GM21526 (cell line): Measurements from ENCODE around the gene FAXC.
"Not testable (repeated sequence)": the region's sequence is repeated elsewhere in the genome, so short reads cannot be mapped to it uniquely, and the experiment has no call there.

Source experiments
- ATAC-seq: cut with Tn5 transposase; IDR thresholded peaks from one replicate; pipeline ENCODE4 v1.9.1; 2021; ENCODE audit warnings: moderate library complexity; ENCODE audit not compliant: unreplicated experiment, low FRiP score

FAXC gene

DNA sequence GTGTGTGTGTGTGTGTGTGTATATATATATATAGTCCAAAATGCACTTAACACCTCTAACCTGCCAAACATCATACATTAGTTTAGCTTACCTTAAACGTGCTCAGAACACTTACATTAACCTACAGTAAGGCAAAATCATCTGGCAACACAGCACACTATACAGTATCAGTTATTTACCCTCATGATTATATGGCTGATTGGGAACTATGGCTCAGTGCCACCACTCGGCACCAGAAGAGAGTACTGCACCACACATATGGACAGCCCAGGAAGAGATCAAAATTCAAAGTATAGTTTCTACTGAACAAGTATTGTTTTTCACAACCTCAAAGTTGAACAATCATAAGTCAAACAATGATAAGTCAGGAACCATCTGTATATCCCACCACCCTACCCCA is 59.8 kb downstream of the FAXC start:
- no peak for ATAC-seq

DNA sequence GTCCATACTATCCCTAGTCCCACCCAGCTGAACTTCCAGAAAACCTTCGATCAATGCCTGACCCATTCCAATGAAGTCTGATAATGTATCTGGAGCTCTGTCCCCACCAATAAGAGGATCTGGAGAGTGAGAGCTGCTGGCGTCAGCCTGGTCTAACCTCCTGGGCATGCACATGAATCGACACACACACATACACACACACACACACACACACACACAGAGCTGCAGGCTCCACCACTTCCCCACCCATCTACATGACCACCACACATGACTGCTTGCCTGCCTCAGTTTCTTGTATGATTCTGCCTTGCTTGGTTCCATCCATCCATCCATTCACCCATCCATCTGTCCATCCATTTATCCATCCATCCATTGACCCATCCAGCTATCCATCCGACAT is 60.8 kb downstream of the FAXC start:
- no peak for ATAC-seq

DNA sequence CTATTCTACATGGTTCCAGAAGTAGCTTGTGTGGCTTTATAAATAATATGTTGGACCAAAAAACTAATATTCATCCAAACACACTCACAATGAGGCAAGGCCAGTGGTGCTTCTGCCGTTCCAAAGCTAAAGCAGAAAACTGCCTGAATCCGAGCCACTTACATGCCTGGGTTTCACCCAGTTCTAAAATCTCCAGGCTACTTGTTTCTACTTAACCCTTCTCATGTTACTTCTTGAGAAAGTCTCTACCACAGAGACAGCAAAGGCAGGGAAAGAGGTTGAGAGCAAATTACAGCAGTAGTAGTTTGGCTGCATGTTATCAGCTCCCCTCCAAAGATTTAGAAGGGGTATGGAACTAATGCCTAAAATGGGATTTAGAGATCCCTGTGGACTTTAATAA is 62.0 kb downstream of the FAXC start:
- no peak for ATAC-seq

DNA sequence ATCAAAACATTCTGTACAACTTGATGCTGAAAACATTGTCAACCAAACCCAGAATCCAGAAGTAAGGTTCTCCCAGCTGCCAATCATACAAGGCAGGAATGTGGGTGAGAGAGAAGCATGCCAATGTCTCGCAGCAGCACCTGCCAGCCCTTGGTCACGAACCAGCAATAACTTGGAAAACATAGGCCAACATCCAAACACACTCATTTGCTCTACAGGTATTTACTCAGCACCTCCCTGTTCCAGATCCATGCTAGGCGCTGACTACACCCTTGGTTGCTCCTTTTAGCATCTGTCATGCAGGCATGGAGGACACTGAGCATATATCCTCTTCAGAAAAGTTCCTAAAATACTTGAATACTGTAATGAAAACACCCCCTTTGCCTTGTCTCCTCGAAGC is 63.6 kb downstream of the FAXC start:
- no peak for ATAC-seq

DNA sequence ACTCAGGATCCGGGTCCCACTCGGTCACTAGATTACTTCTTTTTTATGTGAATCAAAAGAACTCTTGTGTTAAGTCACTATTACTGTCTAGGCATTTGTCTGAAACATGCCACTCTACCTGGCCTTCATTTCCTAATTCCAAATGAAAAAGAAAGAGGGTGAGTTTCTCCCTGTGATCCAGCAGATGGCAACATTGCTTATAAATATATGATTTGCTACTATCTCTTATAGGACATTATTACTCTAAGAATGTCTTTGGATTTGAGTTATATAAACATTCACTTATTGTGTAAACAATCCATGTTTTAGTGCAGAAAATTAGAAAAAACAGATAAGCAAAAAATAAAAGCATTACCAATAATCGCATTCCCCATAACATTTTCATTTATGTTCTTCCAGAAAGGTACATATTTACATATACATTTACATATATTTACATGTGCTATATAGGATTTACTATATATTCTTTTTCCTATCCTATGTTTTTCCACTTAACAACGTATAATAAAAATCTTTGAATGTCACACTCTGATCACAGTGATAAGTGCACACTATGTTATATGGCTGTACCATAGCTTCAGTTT is 66.9 kb downstream of the FAXC start:
- ATAC-seq, result no peak

DNA sequence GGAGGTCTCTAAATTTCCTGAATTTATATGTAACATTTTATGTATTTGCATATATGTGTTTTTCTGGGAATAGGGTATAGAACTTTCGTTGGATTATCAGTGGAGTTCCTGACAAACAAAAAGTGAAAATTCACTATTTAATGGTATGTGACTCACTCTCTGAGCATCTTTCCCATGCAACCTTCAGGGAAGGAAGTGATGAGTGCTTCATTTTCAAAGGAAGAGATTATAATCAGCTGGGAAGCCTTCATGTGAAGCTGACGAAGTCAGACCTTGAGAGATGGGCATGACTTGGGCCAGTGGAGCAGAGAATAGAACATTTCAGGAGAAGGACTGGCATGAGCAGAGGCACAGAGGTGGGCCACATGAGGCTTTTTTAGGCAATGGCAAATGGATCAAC is 72.7 kb downstream of the FAXC start:
- ATAC-seq, result no peak

DNA sequence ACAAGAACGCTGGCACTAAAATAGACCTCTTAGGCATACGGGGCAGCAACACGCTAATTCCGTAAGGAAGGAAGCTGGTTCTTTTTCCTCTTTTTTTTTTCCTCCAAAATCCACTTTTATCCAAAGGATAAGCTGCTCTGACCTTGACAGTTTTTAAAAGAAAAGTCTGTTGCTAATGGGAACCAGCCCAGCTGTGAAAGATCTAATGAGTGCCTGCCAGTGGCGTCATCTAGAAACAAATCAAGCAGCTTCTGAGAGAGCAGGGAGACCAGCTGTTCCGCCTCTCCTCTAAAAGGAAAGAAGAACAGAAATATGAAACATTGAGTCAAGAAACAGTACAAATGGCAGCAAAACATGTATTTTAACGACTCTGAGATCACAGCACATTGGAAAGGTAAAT is 78.6 kb downstream of the FAXC start:
- no peak for ATAC-seq

DNA sequence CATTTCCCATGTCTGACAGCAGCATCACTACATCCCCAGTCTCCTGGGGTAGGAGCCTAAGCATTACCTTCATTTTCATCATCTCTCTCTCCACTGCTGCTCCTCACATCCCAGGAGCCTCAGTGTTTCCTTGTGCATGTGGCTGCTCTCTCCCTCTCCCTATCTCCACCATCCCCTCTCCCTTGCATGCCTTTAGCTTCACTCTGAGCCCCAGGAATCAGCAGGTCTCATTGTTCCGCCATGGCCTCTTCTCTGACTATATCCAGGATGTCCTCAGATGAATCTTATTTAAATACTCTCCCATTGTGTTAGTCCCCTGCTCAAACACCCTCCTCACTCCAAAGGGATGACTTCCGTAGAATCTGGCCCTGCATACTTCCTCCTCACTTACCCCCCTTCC is 79.4 kb downstream of the FAXC start:
- ATAC-seq, result no peak

DNA sequence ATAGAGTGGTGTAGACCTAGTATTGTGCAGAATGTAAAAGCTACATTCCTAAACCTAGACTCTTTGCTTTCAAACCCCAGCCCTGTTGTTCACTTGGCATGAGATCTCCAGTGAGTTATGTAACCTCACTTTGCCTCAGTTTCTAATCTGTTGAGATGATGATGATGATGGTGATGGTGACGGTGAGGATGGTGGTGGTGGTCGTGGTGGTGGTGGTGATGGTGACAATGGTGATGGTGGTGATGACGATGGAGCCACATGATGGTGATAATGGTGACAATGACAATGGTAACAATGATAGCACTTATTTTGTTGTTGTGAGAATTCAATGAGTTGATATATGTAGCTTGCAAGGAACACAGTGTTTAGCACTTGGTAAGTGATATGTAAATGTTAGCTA is 80.3 kb downstream of the FAXC start:
- no peak for ATAC-seq

DNA sequence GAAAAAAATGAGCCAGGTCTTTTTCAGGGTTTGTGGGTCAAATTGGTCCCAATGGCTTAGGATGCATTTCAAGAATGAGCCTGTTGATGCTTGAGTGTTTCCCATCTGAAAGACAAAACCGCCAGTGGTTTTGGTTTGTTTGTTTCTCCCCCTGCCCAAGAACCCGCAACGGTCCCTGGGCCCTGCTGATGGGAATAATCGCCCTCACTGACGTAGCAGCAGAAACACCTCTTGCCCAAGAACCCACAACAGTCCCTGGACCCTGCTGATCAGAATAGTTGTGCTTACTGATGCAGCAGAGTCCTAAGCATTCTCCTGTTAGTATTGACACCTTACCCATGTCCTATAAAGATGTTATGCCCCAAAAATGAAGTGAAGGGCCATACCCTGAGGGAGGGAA is 82.5 kb downstream of the FAXC start:
- ATAC-seq, result not testable (repeated sequence)

DNA sequence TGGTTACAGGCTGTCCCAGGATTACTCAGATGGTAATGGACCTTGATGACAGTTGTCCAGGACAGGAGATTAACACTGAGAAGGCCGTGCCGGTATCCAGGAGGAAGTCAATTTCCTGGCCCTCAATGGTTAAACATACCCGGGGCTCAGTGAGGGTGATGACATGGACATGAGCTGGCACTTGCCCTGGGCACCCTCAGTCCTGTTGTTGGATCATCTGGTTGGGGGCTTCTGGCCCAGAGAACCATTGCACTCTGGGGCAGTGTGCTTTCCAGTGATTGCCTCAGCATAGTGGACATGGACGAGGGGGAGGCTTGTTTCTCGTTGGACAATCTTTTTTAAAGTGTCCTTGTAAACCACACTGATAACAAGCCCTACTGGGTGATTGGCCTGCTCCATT is 84.0 kb downstream of the FAXC start:
- ATAC-seq, result not testable (repeated sequence)

DNA sequence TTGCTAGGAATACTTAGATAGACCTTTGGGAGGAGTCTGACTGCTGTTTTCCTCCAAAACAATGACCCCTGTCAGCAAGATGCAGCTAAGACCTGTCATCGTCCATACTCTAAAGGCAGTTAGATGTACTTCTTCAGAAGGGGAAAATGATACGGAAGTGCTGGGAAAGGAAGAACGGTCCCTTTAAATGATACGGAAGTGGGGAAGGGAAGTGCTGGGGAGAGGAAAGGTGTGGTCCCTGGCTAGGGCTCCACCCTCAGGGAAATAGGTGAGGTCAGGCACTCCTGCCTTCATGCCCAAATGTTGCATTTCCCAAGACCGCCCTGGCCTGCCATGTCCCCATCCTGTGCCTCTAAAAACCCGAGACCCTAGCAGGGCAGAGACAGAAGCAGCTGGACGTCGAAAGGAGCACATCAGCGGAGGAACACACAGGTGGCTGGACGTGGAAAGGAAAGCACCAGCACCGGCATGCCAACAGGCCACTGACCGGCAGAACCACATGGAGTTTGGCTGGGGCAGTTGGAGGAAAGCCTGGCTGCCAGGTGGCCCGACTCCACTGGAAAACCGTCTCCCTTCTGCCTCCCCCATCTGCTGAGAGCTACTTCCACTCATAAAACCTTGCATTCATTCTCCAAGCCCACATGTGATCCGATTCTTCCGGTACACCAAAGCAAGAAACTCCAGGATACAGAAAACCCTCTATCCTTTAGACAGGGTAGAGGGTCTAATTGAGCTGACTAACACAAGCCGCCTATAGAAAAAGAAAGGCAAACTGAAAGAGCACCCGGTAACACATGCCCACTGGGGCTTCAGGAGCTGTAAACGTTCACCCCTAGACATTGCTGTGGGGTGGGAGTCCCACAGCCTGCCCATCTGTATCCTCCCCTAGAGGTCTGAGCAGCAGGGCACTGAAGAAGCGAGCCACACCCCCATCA is 94.6 kb downstream of the FAXC start:
- no peak for ATAC-seq

DNA sequence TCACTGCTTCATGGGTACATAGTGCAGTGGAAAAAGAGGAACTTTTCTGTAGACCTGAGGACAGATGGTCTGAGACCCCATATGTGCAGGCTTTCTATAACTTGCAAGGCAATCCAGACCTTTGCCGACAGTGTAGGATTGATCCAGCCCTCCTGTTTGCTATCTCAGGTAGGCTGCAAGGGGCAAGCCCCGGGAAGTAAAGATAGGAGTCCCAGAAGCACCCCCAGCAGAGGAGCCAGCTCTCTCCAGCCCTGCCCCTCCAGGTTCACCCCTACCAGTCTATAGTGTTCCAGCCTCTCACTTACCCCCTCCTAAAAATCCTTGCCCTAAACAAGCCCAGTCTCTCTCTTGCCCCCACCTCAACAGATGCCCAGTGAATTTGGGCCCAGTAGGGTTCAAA is 96.2 kb downstream of the FAXC start:
- no peak for ATAC-seq

DNA sequence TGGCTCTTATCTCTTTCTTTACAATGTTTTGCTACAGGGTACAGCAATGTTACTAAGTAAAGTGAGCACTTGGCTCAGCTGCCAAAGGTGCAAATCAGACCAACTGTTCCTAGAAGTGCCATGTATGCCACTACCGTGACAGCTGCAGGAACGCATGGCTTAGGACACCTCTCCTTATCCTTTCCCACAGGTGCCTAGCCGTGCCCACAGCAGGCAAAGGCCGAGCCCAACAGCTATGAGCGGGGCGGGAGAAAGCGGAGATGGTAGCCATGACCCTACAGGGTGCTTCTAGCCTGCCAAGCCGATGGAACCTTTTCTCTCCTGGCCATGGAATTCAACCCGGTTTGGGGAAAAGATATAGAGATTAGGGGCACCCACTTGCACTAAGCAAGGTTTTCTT is 97.1 kb downstream of the FAXC start:
- ATAC-seq, result no peak

DNA sequence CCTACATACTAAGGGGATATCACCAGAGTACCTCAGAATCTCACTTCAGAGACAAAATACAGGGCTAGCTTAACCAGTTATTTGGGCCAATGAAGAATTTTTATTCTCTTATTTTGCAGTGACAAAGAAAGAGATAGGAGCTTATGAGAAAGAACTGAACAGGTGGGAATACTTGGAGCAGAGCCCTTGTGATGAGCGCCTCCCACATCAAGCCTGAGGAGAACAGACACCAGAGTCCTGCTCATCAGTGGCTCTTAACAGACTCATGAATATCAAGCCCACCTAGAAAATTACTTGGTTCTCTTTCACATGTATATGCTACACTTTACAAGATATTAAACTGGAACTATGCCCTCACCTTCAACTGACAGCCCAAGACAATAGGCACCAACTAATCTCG is 99.0 kb downstream of the FAXC start:
- no peak for ATAC-seq

DNA sequence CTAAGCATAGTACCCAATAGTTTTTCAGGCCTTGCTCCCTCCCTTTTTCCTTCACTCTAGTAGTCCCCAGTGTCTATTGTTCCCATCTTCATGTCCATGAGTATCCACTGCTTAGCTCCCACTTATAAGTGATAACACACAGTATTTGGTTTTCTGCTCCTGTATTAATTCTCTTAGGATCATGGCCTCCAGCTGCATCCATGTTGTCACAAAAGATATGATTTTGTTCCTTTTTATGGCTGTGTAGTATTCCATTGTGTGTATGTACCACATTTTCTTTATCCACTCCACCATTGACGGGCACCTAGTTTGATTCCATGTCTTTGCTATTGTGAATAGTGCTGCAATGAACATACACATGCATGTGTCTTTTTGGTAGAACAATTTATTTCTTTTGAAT is 102.9 kb downstream of the FAXC start:
- ATAC-seq, result no peak

DNA sequence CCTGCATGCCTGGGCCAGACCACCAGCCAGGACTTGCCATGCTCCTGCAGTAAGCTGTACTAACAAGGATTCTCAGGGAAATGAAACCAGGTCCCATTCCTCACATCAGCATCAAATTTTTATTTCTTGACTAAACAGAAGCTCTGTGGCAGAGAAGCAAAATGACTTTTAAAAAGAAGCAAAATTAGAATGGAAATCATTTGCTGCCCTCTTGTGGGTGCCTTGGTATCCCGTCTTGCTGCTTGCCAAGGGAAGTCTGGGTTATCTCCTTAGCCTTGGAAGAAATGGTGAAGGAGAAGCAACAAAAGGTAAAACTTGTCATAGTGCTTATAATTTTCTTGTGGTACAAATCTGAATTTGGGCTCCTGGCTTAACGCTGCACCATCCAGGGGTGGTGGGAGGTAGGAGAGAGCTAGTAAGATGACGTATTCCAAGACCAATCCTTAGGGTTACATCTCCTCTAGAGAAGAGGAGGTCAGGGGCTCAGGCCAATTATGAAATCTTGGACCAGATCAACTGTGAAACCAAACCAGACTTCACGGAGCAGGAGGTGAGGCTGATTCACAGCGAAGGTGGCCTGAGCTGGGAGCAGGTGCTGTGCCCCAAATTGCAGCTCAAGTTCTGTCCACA is 107.5 kb downstream of the FAXC start:
- no peak for ATAC-seq

DNA sequence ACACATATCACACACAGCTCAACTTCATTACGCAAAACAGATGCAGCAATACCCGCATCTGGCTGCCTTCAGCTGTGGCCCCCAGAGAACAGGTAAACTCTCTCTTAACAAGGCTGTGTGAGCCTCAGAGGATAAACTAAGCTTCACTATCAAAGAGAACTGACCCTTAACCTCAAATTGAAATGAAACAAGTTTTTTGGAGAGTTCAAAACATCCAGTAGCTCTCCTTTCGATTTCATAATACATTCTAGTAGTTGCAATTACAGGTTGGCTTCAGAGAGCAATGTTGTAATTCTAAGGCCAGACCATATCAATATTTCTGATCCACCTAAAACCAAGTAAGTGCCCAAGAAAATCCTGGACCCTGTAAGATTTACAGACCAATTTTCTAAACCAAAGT is 113.5 kb downstream of the FAXC start:
- no peak for ATAC-seq

DNA sequence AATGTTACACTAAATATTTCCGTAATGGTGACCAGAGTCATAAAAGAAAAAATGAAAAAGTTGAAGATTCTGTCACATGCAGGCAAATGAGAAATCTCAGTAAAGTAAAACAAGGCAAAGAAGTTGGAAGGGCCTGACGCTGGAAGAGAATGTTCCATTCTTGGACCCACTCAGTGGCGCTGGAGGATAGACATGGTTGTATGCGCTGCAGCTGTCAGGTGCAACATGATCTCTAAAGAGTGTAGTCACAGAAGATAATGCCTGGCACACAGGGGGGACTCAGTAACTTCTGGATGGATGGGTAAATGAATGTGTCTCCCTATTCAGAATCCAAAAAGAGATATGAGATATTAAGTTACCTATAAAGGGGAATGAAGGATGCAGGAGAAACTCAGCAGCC is 116.3 kb downstream of the FAXC start:
- ATAC-seq, result no peak

DNA sequence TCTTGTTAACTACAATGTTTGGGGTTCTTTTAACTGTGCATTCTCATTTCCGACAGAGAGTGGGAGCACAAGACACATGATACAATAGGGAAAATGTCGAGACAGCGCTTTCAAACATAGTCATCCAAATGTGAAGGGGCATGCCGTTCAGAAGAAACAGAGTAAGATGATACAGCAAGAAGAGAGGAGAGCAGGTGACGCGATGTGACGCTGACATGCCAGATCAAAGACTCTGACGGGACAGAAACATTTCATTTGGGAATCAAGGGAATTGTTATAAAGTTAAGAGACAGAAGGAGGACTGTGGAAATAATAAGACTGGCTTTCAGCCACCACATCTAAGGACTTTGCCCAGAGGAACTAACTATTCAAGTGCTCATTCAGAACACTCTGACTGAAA is 117.4 kb downstream of the FAXC start:
- no peak for ATAC-seq

DNA sequence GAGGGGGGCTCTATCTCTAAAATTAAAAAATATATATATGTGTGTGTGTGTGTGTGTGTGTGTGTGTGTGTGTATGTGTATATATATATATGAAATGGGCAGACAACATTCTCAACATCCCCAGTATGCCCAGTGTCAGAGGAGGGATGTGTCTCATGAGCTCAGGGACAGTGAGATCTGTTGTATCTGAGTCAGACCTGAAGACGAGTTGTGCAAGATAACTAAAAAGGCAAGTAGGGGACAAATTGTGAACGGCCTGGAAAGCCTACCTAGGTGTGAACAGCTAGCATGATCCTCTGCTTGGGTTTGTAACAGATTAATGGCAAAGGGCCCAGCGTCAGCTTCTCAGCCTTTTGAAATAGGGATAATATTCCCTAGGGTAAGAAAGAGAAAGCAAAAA is 124.3 kb downstream of the FAXC start:
- no peak for ATAC-seq
